Skeletal muscle cell (primary cell): Measurements from ENCODE around the gene TWF1.
"Not testable (repeated sequence)": the region's sequence is repeated elsewhere in the genome, so short reads cannot be mapped to it uniquely, and the experiment has no call there.

ENCODE experiments used
- DNase-seq: peaks from one replicate; pipeline ENCODE4 v3.0.0-alpha.2; 2010; ENCODE audit warnings: low read depth
- H3K4me3 ChIP-seq: 2 replicates; pipeline ENCODE4 v1.5.1; 2011; ENCODE audit warnings: low read depth, mild to moderate bottlenecking, control low read depth, low read length, moderate library complexity

Gene TWF1

DNA sequence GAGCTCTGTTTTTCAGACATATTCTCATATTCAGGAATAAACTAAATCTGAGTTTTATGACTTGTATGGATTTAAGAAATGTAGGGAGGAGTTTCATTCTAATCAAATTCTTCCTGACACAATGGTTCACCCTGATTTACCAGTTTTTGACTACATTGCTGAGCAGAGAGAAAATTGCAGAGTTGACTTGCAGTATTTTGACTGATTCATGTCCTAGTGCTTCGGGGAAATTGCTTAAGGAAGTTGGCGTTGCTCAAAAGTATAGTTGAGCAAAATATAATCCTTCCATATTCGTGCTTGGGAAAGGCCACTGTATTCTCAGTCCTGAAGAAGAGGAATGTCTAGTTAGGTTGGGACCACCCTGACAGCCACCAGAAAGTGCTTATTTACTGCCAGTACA lies 1.3 kb upstream of the TWF1 start:
- no peak for DNase-seq
- H3K4me3 ChIP-seq = no peak overlapping the region

GRCh38 chr12:43806737-43807072 lies 588 bp upstream of the TWF1 start:
- DNase-seq = no peak
- peak overlapping the region; percentile 90 for H3K4me3 ChIP-seq

GRCh38 chr12:43805149-43805859 lies 813 bp downstream of the TWF1 start:
- peak overlapping the region; percentile 90 for H3K4me3 ChIP-seq
- no peak for DNase-seq

GRCh38 chr12:43797561-43798217 lies 8.4 kb downstream of the TWF1 start:
- no peak overlapping the region for H3K4me3 ChIP-seq
- DNase-seq = no peak

DNA sequence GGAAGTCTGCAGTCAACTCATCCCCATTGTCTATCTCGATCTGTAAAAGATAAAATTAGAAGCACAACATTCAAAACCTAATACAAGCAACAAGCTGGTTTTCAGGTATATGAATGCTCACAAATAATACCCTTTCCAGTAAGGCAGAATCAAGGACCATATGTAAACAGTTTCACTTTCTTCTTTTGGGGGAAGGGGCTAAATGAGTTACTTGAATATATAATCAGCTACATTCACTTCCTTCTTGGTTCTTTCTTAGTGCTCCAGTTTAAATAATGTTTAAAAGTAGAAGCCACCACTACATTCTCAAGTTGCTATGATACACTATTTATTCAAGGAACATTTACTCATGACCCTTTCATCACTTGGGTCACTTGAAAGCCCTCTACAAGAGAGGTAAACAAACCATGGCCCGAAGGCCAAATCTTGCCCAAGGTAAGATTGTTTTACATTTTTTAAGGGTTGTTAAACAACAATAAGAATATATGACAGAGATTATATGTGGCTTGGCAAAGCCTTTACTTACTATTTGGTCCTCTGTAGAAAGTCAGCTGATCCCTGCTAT lies 10.3 kb downstream of the TWF1 start:
- H3K4me3 ChIP-seq = no peak overlapping the region
- no peak for DNase-seq

GRCh38 chr12:43789941-43790340 lies 16.2 kb downstream of the TWF1 start:
- H3K4me3 ChIP-seq = no peak overlapping the region
- DNase-seq = peak; percentile 48

DNA sequence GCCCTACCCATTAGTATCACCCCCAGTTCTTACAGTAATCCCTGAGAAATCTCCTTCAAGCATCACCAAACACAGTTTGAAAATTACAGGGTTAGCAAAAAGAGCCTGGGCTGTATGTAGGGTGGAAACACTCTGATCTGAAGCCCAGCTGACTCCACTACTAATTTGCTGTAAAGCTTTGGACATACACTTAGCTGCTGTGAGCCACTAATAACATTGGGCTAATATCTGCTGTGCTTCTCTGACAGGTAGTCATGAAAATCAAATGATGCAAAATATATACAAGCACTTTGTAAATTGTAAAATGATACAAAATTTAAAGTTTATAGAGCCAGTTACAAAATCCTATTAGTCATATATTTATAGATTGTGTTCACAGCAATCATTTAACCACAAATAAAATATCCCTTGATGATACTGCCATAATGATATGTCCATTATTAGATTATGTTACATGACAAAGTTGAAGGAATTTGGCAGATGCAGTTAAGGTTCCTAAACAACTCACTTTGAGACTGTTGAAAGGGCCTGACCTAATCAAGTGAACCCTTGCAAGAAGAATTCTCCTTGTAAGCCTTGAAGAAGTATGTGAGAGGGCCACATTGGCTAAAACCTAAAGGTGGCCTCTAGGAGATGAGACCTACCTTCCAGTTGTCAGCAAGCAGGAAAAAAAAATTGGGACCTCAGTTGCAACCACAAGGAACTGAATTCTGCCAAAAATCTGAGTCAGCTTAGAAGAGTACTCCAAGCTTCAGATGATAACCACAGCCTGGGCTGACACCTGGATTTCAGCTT lies 19.0 kb downstream of the TWF1 start:
- DNase-seq = no peak
- H3K4me3 ChIP-seq = no peak overlapping the region

DNA sequence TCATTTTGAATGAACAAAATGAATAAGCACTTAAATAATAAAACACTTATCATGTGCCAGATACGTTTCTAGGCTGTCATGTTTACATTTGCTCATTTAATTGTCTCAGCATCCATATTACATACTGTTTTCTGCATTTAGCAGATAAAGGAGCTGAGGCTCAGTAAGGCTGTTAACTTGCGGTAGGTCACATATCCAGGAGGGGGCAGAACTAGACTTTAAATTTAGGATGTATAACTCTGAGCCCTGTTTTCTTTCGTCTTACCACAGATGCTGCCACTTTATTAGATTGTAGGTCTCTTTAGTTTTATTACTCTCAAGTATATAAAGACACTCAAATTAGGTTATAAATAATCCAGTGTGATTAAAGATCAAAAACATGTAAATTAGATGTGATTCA lies 29.6 kb downstream of the TWF1 start:
- DNase-seq = no peak

DNA sequence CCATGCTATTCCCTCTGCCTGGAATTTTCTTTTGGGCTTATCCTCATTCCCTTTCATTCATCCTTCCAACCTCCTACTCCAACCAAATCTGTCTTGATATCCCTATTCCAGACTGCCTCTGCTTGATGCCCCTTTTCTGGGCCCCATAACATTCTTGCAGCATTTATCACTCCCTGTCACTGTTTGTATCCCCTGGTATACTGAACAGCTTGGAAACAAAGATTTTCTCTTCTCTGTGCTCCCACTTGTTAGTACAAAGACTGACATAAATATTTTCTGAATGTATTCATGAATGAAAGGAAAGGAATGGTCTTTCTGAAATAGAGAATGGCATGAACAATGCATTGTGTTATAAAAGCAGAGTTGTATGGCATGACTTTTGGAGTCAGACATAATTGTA lies 39.8 kb downstream of the TWF1 start:
- H3K4me3 ChIP-seq = no peak overlapping the region
- no peak for DNase-seq

More for the DNA sequence above, 29.6 kb downstream of the TWF1 start:
- H3K4me3 ChIP-seq = no peak overlapping the region

- no peak overlapping the region for H3K4me3 ChIP-seq
- no peak for DNase-seq
Observed at GRCh38 chr12:43764528-43764927, 41.6 kb downstream of the TWF1 start.

- H3K4me3 ChIP-seq = no peak overlapping the region
- no peak for DNase-seq
Observed at GRCh38 chr12:43763769-43764168, 42.3 kb downstream of the TWF1 start.

DNA sequence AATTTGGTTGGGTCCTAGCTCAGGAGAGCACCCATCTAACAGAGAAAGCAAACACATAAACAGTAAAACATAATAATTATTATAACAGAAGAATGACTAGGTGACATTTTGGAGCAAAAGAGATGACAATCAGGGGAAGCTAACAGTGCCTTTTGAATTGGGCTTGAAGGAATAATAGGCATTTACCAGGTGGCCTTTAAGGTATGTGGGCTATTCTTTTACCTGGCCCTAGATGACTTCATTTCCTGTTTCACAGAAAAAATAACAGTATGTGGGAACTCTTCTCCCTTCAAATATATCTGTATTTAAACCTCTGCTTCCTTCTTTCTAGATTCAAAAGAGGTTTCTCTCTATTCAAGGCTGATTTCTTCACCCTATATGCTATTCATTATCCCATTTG lies 43.5 kb downstream of the TWF1 start:
- H3K4me3 ChIP-seq = no peak overlapping the region
- DNase-seq = no peak

GRCh38 chr12:43761500-43761899 lies 44.6 kb downstream of the TWF1 start:
- H3K4me3 ChIP-seq = no peak overlapping the region
- DNase-seq = no peak

DNA sequence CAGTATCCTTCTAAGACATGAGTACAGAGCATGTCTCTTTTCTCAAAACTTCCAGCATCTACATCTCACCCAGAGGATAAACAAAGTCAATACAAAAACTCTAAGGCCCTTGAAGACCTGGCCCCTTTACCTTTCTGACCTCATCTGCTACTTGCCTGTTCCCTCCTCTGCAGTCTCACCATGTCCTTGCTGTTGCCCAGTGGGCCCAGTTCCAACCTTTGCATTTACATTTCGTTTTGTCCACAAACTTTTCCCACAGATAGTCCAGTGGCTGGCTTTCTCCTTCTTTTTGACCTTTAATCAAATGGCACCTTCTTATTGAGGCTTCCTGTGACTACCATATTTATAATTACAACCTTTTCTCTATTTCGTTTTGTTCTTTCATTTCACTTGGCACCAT lies 45.7 kb downstream of the TWF1 start:
- DNase-seq = no peak
- H3K4me3 ChIP-seq = no peak overlapping the region

DNA sequence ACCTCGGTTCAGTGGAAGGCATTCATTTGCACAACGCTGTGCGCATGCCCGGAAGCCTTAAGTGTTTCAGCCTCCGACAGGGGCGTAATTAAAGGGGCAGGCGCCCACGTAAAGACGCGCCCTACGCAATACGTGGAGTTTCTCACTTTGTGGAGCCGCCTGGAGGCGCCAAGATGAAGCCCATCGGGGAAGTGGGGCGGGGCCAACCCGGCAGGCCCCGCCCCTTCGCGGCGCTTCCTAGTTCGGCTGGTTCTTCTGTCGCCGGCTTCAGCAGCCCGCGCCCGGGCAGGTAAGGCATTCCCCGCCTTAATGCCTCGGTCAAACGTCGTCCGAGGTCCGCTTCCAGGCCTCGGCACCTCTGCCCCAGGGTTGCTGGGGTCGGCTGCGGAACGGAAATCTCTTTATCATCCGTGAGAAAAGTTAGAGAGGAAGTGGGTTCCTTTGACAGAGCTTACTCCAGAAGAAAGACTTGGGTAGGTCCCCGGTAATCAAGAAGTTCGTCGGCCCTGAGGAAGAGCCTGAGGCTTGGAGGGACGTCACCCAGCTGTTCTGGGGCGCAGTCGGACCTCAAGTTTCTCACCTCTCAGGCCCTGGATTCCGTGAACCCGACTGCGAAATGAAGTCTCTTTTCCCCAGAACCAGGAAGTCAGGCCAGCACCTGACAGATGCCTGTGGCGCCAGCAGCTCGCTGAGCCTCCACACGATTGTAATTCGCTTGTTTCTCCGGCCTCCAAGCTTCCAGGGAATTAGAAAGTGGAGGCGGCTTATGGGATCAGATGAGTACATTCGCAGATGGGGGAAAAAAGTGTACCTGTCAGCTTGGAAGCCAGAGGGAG lies 47.2 kb downstream of the TWF1 start, which contains the start of the genes IRAK4 and PUS7L:
Gene IRAK4, plus strand, starts transcription at position 224 of the 836 bp plus-strand sequence. CDS start 9,161 bp downstream, outside the sequence.
Gene PUS7L, minus strand, starts transcription at position 63 of the 836 bp plus-strand sequence. CDS start 3,545 bp downstream, outside the sequence.
- peak; percentile 88 for DNase-seq
- H3K4me3 ChIP-seq = peak within 1 kb of the TSS; percentile 83

GRCh38 chr12:43758247-43758727 lies 47.8 kb downstream of the TWF1 start:
- H3K4me3 ChIP-seq = peak overlapping the region; percentile 83
- no peak for DNase-seq

DNA sequence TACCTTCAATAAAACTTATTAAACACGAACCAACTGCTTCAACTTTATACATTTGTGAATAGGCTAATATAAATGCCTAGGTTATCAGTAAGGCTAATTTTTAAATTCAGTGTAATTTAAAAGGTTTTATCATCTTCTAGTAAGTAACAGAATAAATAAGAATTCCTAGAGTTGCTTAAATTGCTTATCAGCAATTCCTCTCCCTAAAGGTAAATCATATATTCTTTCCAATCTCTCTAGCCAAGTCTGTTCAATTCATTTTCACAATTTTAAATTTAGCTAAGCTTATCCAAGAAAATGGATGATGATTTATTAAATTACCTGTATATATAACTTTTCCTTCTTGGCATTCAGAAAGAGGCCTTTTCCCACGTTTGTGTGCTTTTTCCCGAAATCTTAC lies 52.1 kb downstream of the TWF1 start:
- no peak for DNase-seq
- H3K4me3 ChIP-seq = no peak overlapping the region

DNA sequence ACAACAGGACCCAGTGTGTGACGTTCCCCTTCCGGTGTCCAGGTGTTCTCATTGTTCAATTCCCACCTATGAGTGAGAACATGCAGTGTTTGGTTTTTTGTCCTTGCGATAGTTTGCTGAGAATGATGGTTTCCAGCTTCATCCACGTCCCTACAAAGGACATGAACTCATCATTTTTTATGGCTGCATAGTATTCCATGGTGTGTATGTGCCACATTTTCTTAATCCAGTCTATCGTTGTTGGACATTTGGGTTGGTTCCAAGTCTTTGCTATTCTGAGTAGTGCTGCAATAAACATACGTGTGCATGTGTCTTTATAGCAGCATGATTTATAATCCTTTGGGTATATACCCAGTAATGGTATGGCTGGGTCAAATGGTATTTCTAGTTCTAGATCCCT lies 54.8 kb downstream of the TWF1 start:
- DNase-seq, H3K4me3 ChIP-seq: not testable (repeated sequence)

GRCh38 chr12:43750814-43751213 lies 55.3 kb downstream of the TWF1 start:
- H3K4me3 ChIP-seq = no peak overlapping the region

More at GRCh38 chr12:43750814-43751213, 55.3 kb downstream of the TWF1 start:
- no peak for DNase-seq
